A673 (cell line): ENCODE measurements around the gene C3orf70.

Experiments used
- EZH2 ChIP-seq: fragments of 200-600 bp; sonication (generic); IDR thresholded peaks from 2 replicates; pipeline ENCODE4 v1.6.1; 2017; ENCODE audit warnings: borderline replicate concordance, low read depth, mild to moderate bottlenecking, mixed read lengths, antibody characterized with exemption, low read length; ENCODE audit not compliant: poor library complexity, severe bottlenecking
- TF ChIP-seq, protein P1 (sequence below): fragments of 300-800, 200-600 bp; sonication (generic); conservative IDR thresholded peaks from 2 replicates; pipeline ENCODE4 v1.5.1; 2017; ENCODE audit warnings: low read depth, mild to moderate bottlenecking, antibody characterized with exemption, low read length, moderate library complexity, mixed read lengths

GRCh38 chr3:185037801-185038200, 115.1 kb downstream of the C3orf70 start:
- TF ChIP-seq EZH2, result no peak
- TF ChIP-seq, protein P1, sequence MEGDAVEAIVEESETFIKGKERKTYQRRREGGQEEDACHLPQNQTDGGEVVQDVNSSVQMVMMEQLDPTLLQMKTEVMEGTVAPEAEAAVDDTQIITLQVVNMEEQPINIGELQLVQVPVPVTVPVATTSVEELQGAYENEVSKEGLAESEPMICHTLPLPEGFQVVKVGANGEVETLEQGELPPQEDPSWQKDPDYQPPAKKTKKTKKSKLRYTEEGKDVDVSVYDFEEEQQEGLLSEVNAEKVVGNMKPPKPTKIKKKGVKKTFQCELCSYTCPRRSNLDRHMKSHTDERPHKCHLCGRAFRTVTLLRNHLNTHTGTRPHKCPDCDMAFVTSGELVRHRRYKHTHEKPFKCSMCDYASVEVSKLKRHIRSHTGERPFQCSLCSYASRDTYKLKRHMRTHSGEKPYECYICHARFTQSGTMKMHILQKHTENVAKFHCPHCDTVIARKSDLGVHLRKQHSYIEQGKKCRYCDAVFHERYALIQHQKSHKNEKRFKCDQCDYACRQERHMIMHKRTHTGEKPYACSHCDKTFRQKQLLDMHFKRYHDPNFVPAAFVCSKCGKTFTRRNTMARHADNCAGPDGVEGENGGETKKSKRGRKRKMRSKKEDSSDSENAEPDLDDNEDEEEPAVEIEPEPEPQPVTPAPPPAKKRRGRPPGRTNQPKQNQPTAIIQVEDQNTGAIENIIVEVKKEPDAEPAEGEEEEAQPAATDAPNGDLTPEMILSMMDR, result no peak
